H1 (cell line): ENCODE results near the gene IL22RA2. TPM values are rescaled to one million over a fixed set of nuclear protein-coding genes. Genes with fewer than 3 reads are reported as not detected.

Experiments used
- CTCF ChIA-PET: fragments of 300-600 bp; sonication (Branson Sonifier 250); formaldehyde crosslinking; loops from one replicate; lab custom pipeline; 2021; ENCODE audit not compliant: partially characterized antibody; lab: Charles Lee
- POLR2A ChIA-PET: fragments of 300-600 bp; sonication (Branson Sonifier 250); formaldehyde crosslinking; loops from one replicate; lab custom pipeline; 2021; ENCODE audit warnings: inconsistent platforms; ENCODE audit not compliant: partially characterized antibody; lab: Charles Lee
- DNase-seq, 2 experiments: peaks; one replicate each; pipeline versions ENCODE4 v3.0.0 to v3.0.0-alpha.2; 2010 to 2022; ENCODE audit warnings: low spot score in 2 of 2, low read depth in 1 of 2, mixed read lengths in 1 of 2
- FAIRE-seq: peaks from 2 replicates; lab custom pipeline; 2011; peaks lifted over from hg19 to GRCh38; lab: Jason Lieb, UNC
- H2AFZ ChIP-seq: 2 replicates; pipeline ENCODE4 v1.8.1; 2012; ENCODE audit warnings: low read length, inconsistent platforms
- H2AK5ac ChIP-seq: 2 replicates; pipeline ENCODE4 v1.6.1; 2013; ENCODE audit warnings: low read depth, low read length
- H2BK120ac ChIP-seq: replicated peaks from 2 replicates; pipeline ENCODE3; 2013; ENCODE audit warnings: low read depth, low read length, inconsistent platforms
- H2BK12ac ChIP-seq: 2 replicates; pipeline ENCODE4 v1.6.1; 2013; ENCODE audit warnings: low read depth, low read length
- H2BK15ac ChIP-seq: 2 replicates; pipeline ENCODE4 v1.6.1; 2013; ENCODE audit warnings: low read length
- H2BK20ac ChIP-seq: 2 replicates; pipeline ENCODE4 v1.6.1; 2013; ENCODE audit warnings: low read length
- H2BK5ac ChIP-seq: 2 replicates; pipeline ENCODE4 v1.6.1; 2013; ENCODE audit warnings: low read depth, low read length
- H3K14ac ChIP-seq: 2 replicates; pipeline ENCODE4 v1.6.1; 2013; ENCODE audit warnings: inconsistent platforms; ENCODE audit not compliant: insufficient read length
- H3K18ac ChIP-seq: 2 replicates; pipeline ENCODE4 v1.6.1; 2013; ENCODE audit warnings: low read length; ENCODE audit errors: extremely low read depth
- H3K23ac ChIP-seq: 2 replicates; pipeline ENCODE4 v1.6.1; 2013; ENCODE audit warnings: inconsistent platforms; ENCODE audit not compliant: insufficient read length
- H3K23me2 ChIP-seq: 2 replicates; pipeline ENCODE4 v1.6.1; 2013; ENCODE audit warnings: low read depth, low read length
- H3K27ac ChIP-seq: 2 replicates; pipeline ENCODE4 v1.6.1; 2011; ENCODE audit warnings: low read depth, low read length, inconsistent platforms
- H3K27me3 ChIP-seq, 4 experiments: replicated peaks in 1 of 4; 1 replicate in 1 of 4; 2 replicates in 3 of 4; pipeline versions ENCODE4 v1.6.1 to v1.8.1; 2011 to 2013; ENCODE audit warnings: low read length in 3 of 4, mild to moderate bottlenecking in 3 of 4, inconsistent platforms in 2 of 4, mixed read lengths in 2 of 4, moderate library complexity in 1 of 4; ENCODE audit not compliant: control insufficient read depth in 3 of 4, insufficient read depth in 3 of 4; ENCODE audit errors: extremely low read depth in 1 of 4
- H3K36me3 ChIP-seq, 4 experiments: 2 replicates each; pipeline versions ENCODE4 v1.6.1 to v1.8.1; 2011 to 2013; ENCODE audit warnings: mild to moderate bottlenecking in 4 of 4, low read length in 3 of 4, moderate library complexity in 2 of 4, control low read depth in 1 of 4, inconsistent platforms in 1 of 4; ENCODE audit not compliant: insufficient read depth in 4 of 4, control insufficient read depth in 2 of 4
- H3K4ac ChIP-seq: replicated peaks from 2 replicates; pipeline ENCODE3; 2013; ENCODE audit warnings: low read length, low read depth, mixed read lengths, inconsistent platforms; ENCODE audit not compliant: insufficient read length
- H3K4me1 ChIP-seq, 4 experiments: replicated peaks in 1 of 4; 1 replicate in 1 of 4; 2 replicates in 3 of 4; pipeline versions ENCODE4 v1.6.1 to v1.8.1; 2011 to 2013; ENCODE audit warnings: low read length in 3 of 4, inconsistent platforms in 2 of 4, mixed read lengths in 1 of 4; ENCODE audit not compliant: insufficient read depth in 4 of 4, control insufficient read depth in 3 of 4
- H3K4me2 ChIP-seq, 2 experiments: 2 replicates each; pipeline versions ENCODE4 v1.6.1 to v1.8.1; 2011 to 2013; ENCODE audit warnings: low read depth in 2 of 2, low read length in 2 of 2, control low read depth in 1 of 2, inconsistent platforms in 1 of 2, mild to moderate bottlenecking in 1 of 2; ENCODE audit not compliant: insufficient read depth in 1 of 2
- H3K4me3 ChIP-seq, 4 experiments: fragments of 200-600, 300-600 bp in 1 of 4; sonication (generic), shearing (Covaris generic), sonication (Bioruptor Twin) in 1 of 4; 2 replicates each; pipeline versions ENCODE4 v1.5.1 to v1.8.1; 2011 to 2016; ENCODE audit warnings: low read length in 4 of 4, low read depth in 3 of 4, control low read depth in 2 of 4, inconsistent platforms in 2 of 4, mild to moderate bottlenecking in 2 of 4, mixed read lengths in 1 of 4, moderate library complexity in 1 of 4; ENCODE audit not compliant: insufficient read depth in 2 of 4; ENCODE audit errors: extremely low read depth in 1 of 4
- H3K56ac ChIP-seq: replicated peaks from 2 replicates; pipeline ENCODE3; 2013; ENCODE audit warnings: low read depth, mild to moderate bottlenecking, mixed read lengths, low read length, inconsistent platforms; ENCODE audit not compliant: insufficient read length
- H3K79me1 ChIP-seq: 2 replicates; pipeline ENCODE4 v1.6.1; 2013; ENCODE audit warnings: low read depth, low read length, control low read depth
- H3K79me2 ChIP-seq, 2 experiments: 2 replicates each; pipeline versions ENCODE4 v1.6.1 to v1.8.1; 2012 to 2013; ENCODE audit warnings: low read length in 2 of 2, mild to moderate bottlenecking in 2 of 2, inconsistent platforms in 1 of 2; ENCODE audit not compliant: insufficient read depth in 2 of 2, control insufficient read depth in 1 of 2
- H3K9ac ChIP-seq, 4 experiments: replicated peaks in 1 of 4; 1 replicate in 1 of 4; 2 replicates in 3 of 4; pipeline versions ENCODE4 v1.6.1 to v1.8.1; 2011 to 2013; ENCODE audit warnings: low read depth in 3 of 4, low read length in 3 of 4, control low read depth in 2 of 4, mild to moderate bottlenecking in 2 of 4, moderate library complexity in 2 of 4, inconsistent platforms in 1 of 4; ENCODE audit errors: extremely low read depth in 1 of 4
- H3K9me3 ChIP-seq, 2 experiments: 2 replicates each; pipeline versions ENCODE4 v1.6.1 to v1.8.1; 2012 to 2013; ENCODE audit warnings: mild to moderate bottlenecking in 2 of 2, moderate library complexity in 2 of 2, control low read depth in 1 of 2, inconsistent platforms in 1 of 2, low read depth in 1 of 2, low read length in 1 of 2, mixed read lengths in 1 of 2; ENCODE audit not compliant: insufficient read depth in 2 of 2
- H4K20me1 ChIP-seq, 2 experiments: replicated peaks in 1 of 2; 2 replicates each; pipeline versions ENCODE3 to v1.8.1; 2011 to 2013; ENCODE audit warnings: inconsistent platforms in 2 of 2, low read length in 2 of 2, mild to moderate bottlenecking in 1 of 2; ENCODE audit not compliant: insufficient read depth in 2 of 2, control insufficient read depth in 1 of 2
- H4K5ac ChIP-seq: 2 replicates; pipeline ENCODE4 v1.6.1; 2013; ENCODE audit warnings: low read length, low read depth, mixed read lengths, inconsistent platforms; ENCODE audit not compliant: insufficient read length
- H4K8ac ChIP-seq: 2 replicates; pipeline ENCODE4 v1.8.0; 2013; ENCODE audit warnings: mild to moderate bottlenecking, moderate library complexity, low read length, inconsistent platforms; ENCODE audit not compliant: insufficient read depth; ENCODE audit errors: extremely low read depth
- H4K91ac ChIP-seq: replicated peaks from 2 replicates; pipeline ENCODE3; 2013; ENCODE audit warnings: low read length, mixed read lengths, inconsistent platforms; ENCODE audit not compliant: insufficient read length
- BRCA1 ChIP-seq: IDR thresholded peaks from 2 replicates; pipeline ENCODE4 v1.6.1; 2012; ENCODE audit warnings: low read depth, low read length, improper control_type of control experiment
- CHD2 ChIP-seq: IDR thresholded peaks from 2 replicates; pipeline ENCODE4 v1.6.1; 2012; ENCODE audit warnings: low read length, improper control_type of control experiment
- KDM1A ChIP-seq: fragments of 200-600, 300-600 bp; sonication (generic); IDR thresholded peaks from 2 replicates; pipeline ENCODE4 v1.7.1; 2016; ENCODE audit warnings: mild to moderate bottlenecking, low read length, borderline replicate concordance
- RNF2 ChIP-seq: fragments of 200-900, 300-1000 bp; sonication (generic); IDR thresholded peaks from 2 replicates; pipeline ENCODE4 v1.7.1; 2016; ENCODE audit warnings: borderline replicate concordance, low read depth, mild to moderate bottlenecking, antibody characterized with exemption, low read length; ENCODE audit not compliant: poor library complexity, severe bottlenecking; ENCODE audit errors: missing control alignments
- SIN3A ChIP-seq, 2 experiments: IDR thresholded peaks in 1 of 2; conservative IDR thresholded peaks in 1 of 2; 2 replicates each; pipeline ENCODE4 v1.6.1; 2011 to 2012; ENCODE audit warnings: low read length in 2 of 2, improper control_type of control experiment in 1 of 2, low read depth in 1 of 2, mild to moderate bottlenecking in 1 of 2
- WGBS, 2 experiments: shearing (Covaris generic) in 1 of 2; methylation state at CpG; one replicate each; pipeline versions ENCODE4 v1.1.6 to v1.1.7; 2013 to 2015; ENCODE audit warnings: low lambda C conversion rate in 2 of 2, mixed read lengths in 2 of 2, inconsistent platforms in 1 of 2, low coverage in 1 of 2, missing lambda C conversion rate in 1 of 2; ENCODE audit not compliant: insufficient replicate concordance in 2 of 2, insufficient coverage in 1 of 2, insufficient read length in 1 of 2; ENCODE audit errors: extremely low coverage in 1 of 2, missing lambda C conversion rate in 1 of 2; 5-methylcytosine and 5-hydroxymethylcytosine counted together
- polyA plus RNA-seq, 7 experiments: library from polyadenylated mRNA; depleted of rRNA in 3 of 7; stranded (reverse) in 5 of 7; unstranded in 2 of 7; fragments of >200 nt in 5 of 7; fragments of 200-250 nt in 2 of 7; gene quantifications; 1 replicate in 5 of 7; 2 replicates in 1 of 7; 4 replicates in 1 of 7; pipeline versions ENCODE4 v1.2.1 to v1.2.3, GENCODE V29; 2011 to 2013; ENCODE audit warnings: missing spikeins in 2 of 7, mixed read lengths in 2 of 7
- total RNA-seq: library from RNA; stranded (reverse); fragmentation: NEBNext Ultra II Directional; extraction: Animal tissue kit (Norgen Biotek cat#: 25700); gene quantifications from 2 replicates; pipeline ENCODE4 v1.2.1, GENCODE V29; 2021
- TF ChIP-seq, protein P1 (sequence below): IDR thresholded peaks from 2 replicates; pipeline ENCODE4 v1.6.1; 2012; ENCODE audit warnings: inconsistent platforms

Gene IL22RA2
- total and polyA plus RNA-seq, 2 of the 8 experiments (the other 6 are each of a cell fraction or from before 2014, with no cell fraction given), result not detected

DNA sequence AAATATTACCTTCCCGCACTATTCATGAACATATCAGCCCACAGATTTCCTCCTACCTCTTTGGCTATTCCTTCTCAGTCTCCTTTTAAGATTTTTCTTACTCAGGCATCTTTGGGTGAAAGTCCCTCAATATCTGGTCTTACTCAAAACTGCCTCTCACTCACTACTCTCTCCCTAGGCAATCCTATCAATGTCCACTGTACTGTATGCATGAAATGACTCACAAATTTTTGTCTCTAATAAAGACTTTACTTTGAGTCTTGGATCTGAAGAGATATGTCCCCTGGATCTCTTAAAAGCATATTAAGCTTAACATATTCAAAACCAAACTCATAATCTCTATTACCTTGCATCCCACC is 24.4 kb downstream of the IL22RA2 start:
- POLR2A ChIA-PET, result no interaction called here
- Histone ChIP-seq H2BK12ac (no peak overlapping the region), H2BK15ac (no peak overlapping the region), H4K5ac (no peak overlapping the region), H3K23ac (no peak overlapping the region), H3K4me2 (no peak overlapping the region), H3K27ac (no peak overlapping the region), H3K9ac (no peak overlapping the region), H4K20me1 (no peaks in the 10 kb centered on the region), H2AK5ac (no peak overlapping the region), H3K4me3 (no peak overlapping the region), H3K18ac (no peak overlapping the region), H3K4me1 (no peaks in the 10 kb centered on the region), H3K9me3 (no peaks in the 10 kb centered on the region), H2BK20ac (no peak overlapping the region), H3K23me2 (no peaks in the 10 kb centered on the region), H3K27me3 (no peaks in the 10 kb centered on the region), H2BK120ac (no peak overlapping the region), H3K36me3 (no peaks in the 10 kb centered on the region), H4K8ac (no peak overlapping the region), H2BK5ac (no peak overlapping the region), H3K79me1 (no peaks in the 10 kb centered on the region), H3K14ac (no peak overlapping the region), H3K4ac (no peak overlapping the region), H3K79me2 (no peaks in the 10 kb centered on the region), H2AFZ (no peak overlapping the region), H3K56ac (no peak overlapping the region), H4K91ac (no peak overlapping the region)
- 91% methylated on average over 1 of the region's 1 CpG; no CpG with 5 or more reads in 1 of the 2 experiments for WGBS, 2 experiments
- CTCF ChIA-PET, result no interaction called here
- TF ChIP-seq, protein P1, sequence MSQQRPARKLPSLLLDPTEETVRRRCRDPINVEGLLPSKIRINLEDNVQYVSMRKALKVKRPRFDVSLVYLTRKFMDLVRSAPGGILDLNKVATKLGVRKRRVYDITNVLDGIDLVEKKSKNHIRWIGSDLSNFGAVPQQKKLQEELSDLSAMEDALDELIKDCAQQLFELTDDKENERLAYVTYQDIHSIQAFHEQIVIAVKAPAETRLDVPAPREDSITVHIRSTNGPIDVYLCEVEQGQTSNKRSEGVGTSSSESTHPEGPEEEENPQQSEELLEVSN, result no peak
- TF ChIP-seq RNF2 (no peak), BRCA1 (no peak), SIN3A (conservative IDR thresholded peaks at IDR 0.05 in 1 of 2, IDR thresholded peaks at IDR 0.05 in 1 of 2; ENCODE audit: low read depth in 1 of 2, low read length in 2 of 2) (no peak), CHD2 (no peak), KDM1A (no peak)
- no peak for DNase-seq
- no peak for FAIRE-seq
